ENCODE data around the gene PARP9.

GRCh38 chr3:122536632-122537001 lies 27.5 kb downstream of the PARP9 start:
- no peak for TF ChIP-seq CTCF (IDR thresholded peaks at IDR 0.05; ENCODE audit: low read length)
- no peak for TF ChIP-seq EZH2 (optimal IDR thresholded peaks at IDR 0.05; ENCODE audit: low read depth, low read length)

Data from MM.1S (cell line).